Cardiac atrium fibroblast (primary cell): ENCODE measurements around the gene OR10A6. TPM values are rescaled to one million over a fixed set of nuclear protein-coding genes. Genes with fewer than 3 reads are reported as not detected.

Source experiments
- total RNA-seq: library from RNA; depleted of rRNA; stranded (reverse); fragments of >200 nt; gene quantifications from 2 replicates; pipeline ENCODE4 v1.2.3, GENCODE V29; 2015

OR10A6 gene
- not detected in 2 replicates for total RNA-seq

DNA sequence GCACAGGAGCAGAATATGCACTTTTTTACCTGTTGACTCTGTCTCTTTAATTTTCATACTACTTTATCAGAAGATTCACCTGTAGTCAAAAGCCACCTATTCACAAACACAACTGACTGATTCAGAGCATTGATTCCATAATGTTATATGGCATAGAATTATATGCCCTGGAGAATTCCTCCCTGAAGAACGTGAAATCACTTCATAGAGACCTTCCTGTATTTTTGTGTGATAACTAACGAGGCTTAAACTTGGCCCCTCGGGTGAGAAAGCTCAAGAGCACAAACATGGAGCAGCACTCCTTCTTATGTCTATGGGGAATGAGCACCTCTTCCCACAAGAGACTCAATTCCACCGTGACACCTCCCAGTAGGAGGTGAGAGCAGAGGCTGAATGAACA lies at the start of gene OR10A6:
Gene OR10A6 (minus strand): TSS at position 101 of the 400 bp plus-strand sequence. CDS start 2,606 bp downstream, outside the sequence.

DNA sequence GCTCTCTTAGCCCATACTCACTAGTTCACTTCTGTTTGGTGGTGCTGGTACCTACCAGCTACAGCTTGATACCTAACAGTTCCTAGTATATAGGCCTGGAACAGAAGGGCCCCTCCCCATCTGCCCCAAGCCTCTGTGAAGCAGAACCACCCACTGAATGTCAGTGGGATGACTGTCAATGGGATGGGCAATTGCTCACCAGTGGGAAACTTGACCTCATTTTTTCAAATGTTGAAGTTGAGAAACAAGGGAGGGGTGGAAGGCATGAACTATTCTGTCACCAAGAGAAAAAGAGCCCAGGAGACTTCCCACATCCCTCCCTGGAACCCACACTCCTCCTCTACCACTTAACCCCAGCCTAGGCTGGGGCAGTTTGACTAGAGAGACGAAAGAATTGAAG lies 34.3 kb upstream of the OR10A6 start, which contains the start of gene NLRP10:
Gene NLRP10 (minus strand): TSS at position 62 of the 400 bp plus-strand sequence. CDS start 1,952 bp downstream, outside the sequence.

GRCh38 chr11:7941608-7942007 lies 10.5 kb upstream of the OR10A6 start, which contains the start of gene OR10A3:
TSS of gene OR10A3 (minus strand) at chr11:7941708. CDS start at chr11:7939520, 2,188 bp downstream.

Other genes starting within 250 kb of the OR10A6 start
- gene OVCH2, start 224.8 kb downstream of the OR10A6 start, total RNA-seq = not detected in 2 replicates
- gene OR5P2, start 134.3 kb downstream of the OR10A6 start, total RNA-seq = not detected in 2 replicates
- not detected in 2 replicates for gene OR5P3, start 100.4 kb downstream of the OR10A6 start, total RNA-seq
- not detected in 2 replicates for gene OR10A3, start 10.4 kb upstream of the OR10A6 start, total RNA-seq
- gene NLRP10, start 34.2 kb upstream of the OR10A6 start, total RNA-seq = not detected in 2 replicates
- gene EIF3F, start 56.1 kb upstream of the OR10A6 start, total RNA-seq = 282 and 303 TPM in 2 replicates
- gene TUB, start 149.9 kb upstream of the OR10A6 start, total RNA-seq = 6.3 and 7.2 TPM in 2 replicates
- gene RIC3, start 237.8 kb upstream of the OR10A6 start, total RNA-seq = not detected in 2 replicates